GM12872 (cell line): ENCODE data around the gene NCLN.

Experiments used
- CTCF ChIP-seq: IDR thresholded peaks from 3 replicates; pipeline ENCODE4 v1.5.1; 2011; ENCODE audit warnings: low read depth, mild to moderate bottlenecking, low read length, moderate library complexity; ENCODE audit not compliant: insufficient read depth

Gene NCLN

GRCh38 chr19:3202346-3202745 is 16.6 kb downstream of the NCLN start:
- TF ChIP-seq CTCF, result no peak

GRCh38 chr19:3203805-3204645 is 18.3 kb downstream of the NCLN start:
- no peak for TF ChIP-seq CTCF

- TF ChIP-seq CTCF, result no peak
Observed at GRCh38 chr19:3204646-3205275, 19.0 kb downstream of the NCLN start.

GRCh38 chr19:3206216-3206953 is 20.7 kb downstream of the NCLN start:
- TF ChIP-seq CTCF, result no peak

GRCh38 chr19:3207461-3208242 is 21.9 kb downstream of the NCLN start:
- TF ChIP-seq CTCF, result no peak

- TF ChIP-seq CTCF, result no peak
Observed at GRCh38 chr19:3208317-3209207, 22.8 kb downstream of the NCLN start.
